AG04450 (cell line): Measurements from ENCODE around the gene CYP27A1. TPM values are rescaled to one million over a fixed set of nuclear protein-coding genes. Genes with fewer than 3 reads are reported as not detected.
A peak's percentile ranks its signal among the peaks of the same experiment; 100 is the strongest.

Experiments used
- CTCF ChIA-PET: fragments of 300-600, 350-600 bp; formaldehyde crosslinking; extraction: SDS; loops from one replicate; lab custom pipeline; 2022; ENCODE audit warnings: antibody characterized with exemption, inconsistent platforms; lab: Charles Lee
- POLR2A ChIA-PET: fragments of 350-600 bp; formaldehyde crosslinking; extraction: SDS; loops from one replicate; lab custom pipeline; 2021; ENCODE audit warnings: antibody characterized with exemption, inconsistent platforms; lab: Yijun Ruan, JAX
- DNase-seq: peaks from one replicate; pipeline ENCODE4 v3.0.0-alpha.2; 2011; ENCODE audit warnings: low read depth, low spot score
- H3K27ac ChIP-seq: one replicate; pipeline ENCODE4 v1.5.1; 2012; ENCODE audit warnings: low read depth, low read length, control low read depth
- H3K27me3 ChIP-seq: one replicate; pipeline ENCODE4 v1.6.0; 2012; ENCODE audit warnings: low read length; ENCODE audit not compliant: control insufficient read depth, insufficient read depth
- H3K4me3 ChIP-seq: 2 replicates; pipeline ENCODE4 v1.5.1; 2011; ENCODE audit warnings: mild to moderate bottlenecking, low read depth, low read length, control low read depth
- H3K9me3 ChIP-seq: 2 replicates; pipeline ENCODE4 v1.5.1; 2012; ENCODE audit warnings: low read length; ENCODE audit not compliant: control insufficient read depth, insufficient read depth
- polyA plus RNA-seq: library from polyadenylated mRNA; depleted of rRNA; stranded (reverse); fragments of >200 nt; gene quantifications from 2 replicates; pipeline ENCODE4 v1.2.3, GENCODE V29; 2011
- TF ChIP-seq, protein P1 (sequence below): IDR thresholded peaks from 2 replicates; pipeline ENCODE4 v1.5.1; 2011; ENCODE audit warnings: low read depth, low read length, control low read depth, inconsistent platforms

The CYP27A1 gene
- polyA plus RNA-seq, 1 experiment: 25.6 TPM

DNA sequence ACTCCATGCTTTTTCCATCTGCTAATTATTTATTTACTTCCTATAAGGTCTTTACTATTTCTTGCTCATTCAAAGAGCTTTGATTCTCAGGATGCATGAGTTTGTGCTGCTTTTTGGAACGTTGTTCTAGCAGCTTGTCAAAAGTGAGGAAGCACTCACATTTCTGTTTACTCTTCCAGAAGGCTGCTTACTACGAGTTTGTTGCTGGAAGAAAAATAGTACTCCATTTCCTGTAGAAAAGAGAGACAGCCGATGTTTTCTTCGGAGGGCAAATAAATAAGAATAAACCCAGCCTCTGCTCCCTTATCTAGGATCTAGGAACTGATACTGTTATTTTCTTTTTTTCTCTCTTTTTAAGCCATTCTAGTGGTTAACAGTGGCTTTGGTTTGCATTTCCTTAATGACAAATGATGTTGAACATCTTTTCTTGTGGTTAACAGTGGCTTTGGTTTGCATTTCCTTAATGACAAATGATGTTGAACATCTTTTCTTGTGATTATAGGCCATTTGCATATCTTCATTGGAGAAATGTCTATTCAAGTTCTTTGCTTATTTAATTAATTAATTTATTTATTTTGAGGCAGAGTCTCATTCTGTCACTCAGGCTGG, 20.5 kb downstream of the CYP27A1 start:
- CTCF ChIA-PET: interaction anchor here (0.7 kb wide), 1 partner anchor 9 kb away, joined by 4 read pairs; no protein-coding TSS in a partner anchor

DNA sequence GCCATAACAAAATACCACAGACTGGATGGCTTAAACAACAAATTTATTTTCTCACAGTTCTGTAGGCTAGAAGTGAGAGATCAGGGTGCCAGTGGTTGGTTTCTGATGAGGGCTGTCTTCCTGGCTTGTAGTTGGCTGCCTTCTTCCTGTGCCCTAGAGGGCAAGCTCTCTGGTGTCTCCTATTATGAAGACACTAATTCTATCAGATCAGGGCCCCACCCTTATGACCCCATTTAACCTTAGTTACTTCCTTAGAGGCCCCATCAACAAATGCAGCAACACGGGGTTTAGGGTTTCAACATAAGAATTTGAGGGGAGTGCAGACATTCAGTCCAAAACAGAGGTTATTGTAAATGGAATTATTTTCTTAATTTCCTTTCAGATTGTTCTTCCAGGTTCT, 22.9 kb downstream of the CYP27A1 start:
- no peak overlapping the region for H3K27ac ChIP-seq
- no peaks in the 10 kb centered on the region for H3K27me3 ChIP-seq
- CTCF ChIA-PET: no interaction called here
- TF ChIP-seq, protein P1, sequence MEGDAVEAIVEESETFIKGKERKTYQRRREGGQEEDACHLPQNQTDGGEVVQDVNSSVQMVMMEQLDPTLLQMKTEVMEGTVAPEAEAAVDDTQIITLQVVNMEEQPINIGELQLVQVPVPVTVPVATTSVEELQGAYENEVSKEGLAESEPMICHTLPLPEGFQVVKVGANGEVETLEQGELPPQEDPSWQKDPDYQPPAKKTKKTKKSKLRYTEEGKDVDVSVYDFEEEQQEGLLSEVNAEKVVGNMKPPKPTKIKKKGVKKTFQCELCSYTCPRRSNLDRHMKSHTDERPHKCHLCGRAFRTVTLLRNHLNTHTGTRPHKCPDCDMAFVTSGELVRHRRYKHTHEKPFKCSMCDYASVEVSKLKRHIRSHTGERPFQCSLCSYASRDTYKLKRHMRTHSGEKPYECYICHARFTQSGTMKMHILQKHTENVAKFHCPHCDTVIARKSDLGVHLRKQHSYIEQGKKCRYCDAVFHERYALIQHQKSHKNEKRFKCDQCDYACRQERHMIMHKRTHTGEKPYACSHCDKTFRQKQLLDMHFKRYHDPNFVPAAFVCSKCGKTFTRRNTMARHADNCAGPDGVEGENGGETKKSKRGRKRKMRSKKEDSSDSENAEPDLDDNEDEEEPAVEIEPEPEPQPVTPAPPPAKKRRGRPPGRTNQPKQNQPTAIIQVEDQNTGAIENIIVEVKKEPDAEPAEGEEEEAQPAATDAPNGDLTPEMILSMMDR: no peak
- H3K4me3 ChIP-seq: no peak overlapping the region
- POLR2A ChIA-PET: no interaction called here
- DNase-seq: no peak
- no peaks in the 10 kb centered on the region for H3K9me3 ChIP-seq

More for the DNA sequence above, 20.5 kb downstream of the CYP27A1 start:
- POLR2A ChIA-PET: no interaction called here
- Histone ChIP-seq H3K27ac (no peak overlapping the region), H3K27me3 (no peaks in the 10 kb centered on the region), H3K9me3 (no peaks in the 10 kb centered on the region), H3K4me3 (no peak overlapping the region)
- TF ChIP-seq, protein P1: no peak
- DNase-seq: no peak

DNA sequence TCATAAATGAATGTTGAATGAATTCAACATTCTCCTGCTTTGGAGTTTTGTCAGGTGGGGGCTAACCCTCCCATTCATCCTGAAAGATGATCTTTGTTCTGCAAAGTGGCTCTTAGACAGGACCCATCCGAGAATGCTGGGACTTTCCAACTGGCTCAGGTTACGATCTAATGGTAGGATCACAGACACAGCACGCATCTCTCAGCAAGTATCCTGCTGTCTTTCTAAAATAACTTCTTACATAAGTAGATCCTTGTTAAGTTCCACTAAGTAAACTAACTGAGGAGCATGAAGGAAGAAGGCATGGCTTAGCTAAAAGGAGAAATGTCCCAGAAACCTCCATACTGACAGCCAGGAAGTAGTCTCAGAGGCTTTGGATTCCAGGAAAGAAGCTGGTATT, 23.7 kb downstream of the CYP27A1 start:
- CTCF ChIA-PET: interaction anchor here (0.6 to 1.3 kb wide), 4 partner anchors 42 to 503 kb away, joined by 3 to 5 read pairs (median 3); no protein-coding TSS in a partner anchor
- peak; percentile 20 for DNase-seq
- POLR2A ChIA-PET: interaction anchor here (0.6 to 1.0 kb wide), 2 partner anchors 34 to 39 kb away, joined by 3 to 9 read pairs; no protein-coding TSS in a partner anchor

DNA sequence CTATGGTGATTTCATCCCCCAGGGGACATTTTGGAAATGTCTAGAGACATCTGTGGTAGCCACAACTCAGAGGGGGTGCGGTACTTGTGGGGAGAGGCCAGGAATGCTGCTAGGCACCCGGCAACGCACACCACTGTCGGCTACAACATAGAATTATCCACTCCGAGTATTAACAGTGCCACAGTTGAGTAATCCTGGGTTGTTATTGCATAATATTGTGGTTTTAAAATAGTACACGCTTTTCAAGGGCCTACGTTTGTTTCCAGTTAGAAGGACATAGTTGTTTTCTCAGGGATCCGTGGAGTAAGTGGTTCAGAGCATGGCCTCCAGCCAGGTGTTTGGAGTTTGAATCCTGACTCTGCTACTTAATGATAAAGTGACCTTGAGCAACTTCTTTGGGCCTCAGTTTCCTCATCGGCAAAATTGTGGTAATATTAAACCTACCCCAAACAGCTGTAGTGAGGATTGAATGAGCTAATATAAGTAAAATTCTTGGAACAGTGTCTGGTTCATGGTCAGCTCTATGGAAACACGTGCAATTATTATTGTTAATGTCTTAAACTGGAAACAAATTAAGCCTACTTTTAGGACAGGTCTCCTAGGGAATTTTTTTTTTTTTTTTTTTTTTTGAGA, 24.5 kb downstream of the CYP27A1 start:
- H3K27ac ChIP-seq: peak overlapping the region; percentile 34
- no peaks in the 10 kb centered on the region for H3K9me3 ChIP-seq
- DNase-seq: peak; percentile 84
- CTCF ChIA-PET: interaction anchor here (0.6 to 1.3 kb wide), 5 partner anchors 41 to 504 kb away, joined by 3 to 10 read pairs (median 3); no protein-coding TSS in a partner anchor
- no peaks in the 10 kb centered on the region for H3K27me3 ChIP-seq
- TF ChIP-seq, protein P1: no peak
- H3K4me3 ChIP-seq: no peak overlapping the region
- POLR2A ChIA-PET: interaction anchor here (0.6 to 1.0 kb wide), 3 partner anchors 33 to 1997 kb away, joined by 3 to 9 read pairs (median 9); no protein-coding TSS in a partner anchor

More for the DNA sequence above, 23.7 kb downstream of the CYP27A1 start:
- Histone ChIP-seq H3K4me3 (no peak overlapping the region), H3K27me3 (no peaks in the 10 kb centered on the region), H3K9me3 (no peaks in the 10 kb centered on the region), H3K27ac (peak overlapping the region; percentile 40)
- TF ChIP-seq, protein P1: no peak

DNA sequence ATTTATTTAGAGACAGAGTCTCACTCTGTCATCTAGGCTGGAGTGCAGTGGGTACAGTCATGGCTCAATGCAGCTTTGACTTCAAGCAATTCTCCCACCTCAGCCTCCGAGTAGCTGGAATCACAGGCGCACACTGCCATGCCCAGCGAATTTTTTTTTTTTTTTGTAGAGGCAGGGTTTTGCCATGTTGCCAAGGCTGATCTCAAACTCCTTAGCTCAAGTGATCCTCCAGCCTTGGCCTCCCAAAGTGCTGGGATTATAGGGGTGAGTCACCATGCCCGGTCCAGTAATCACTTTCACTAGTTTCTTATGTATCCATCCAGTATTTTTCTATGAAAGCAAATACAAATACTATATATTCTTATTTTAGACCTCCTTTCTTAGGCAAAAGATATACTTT, 25.7 kb downstream of the CYP27A1 start:
- ChIA-PET CTCF (no interaction called here), POLR2A (no interaction called here)
- no peak overlapping the region for H3K4me3 ChIP-seq
- no peak for DNase-seq
- H3K27me3 ChIP-seq: no peaks in the 10 kb centered on the region
- TF ChIP-seq, protein P1: no peak
- H3K9me3 ChIP-seq: no peaks in the 10 kb centered on the region
- no peak overlapping the region for H3K27ac ChIP-seq
